Hypothalamus (tissue), 51 donors: ENCODE data around the gene SIRPB2.
"Not testable (repeated sequence)": the region's sequence is repeated elsewhere in the genome, so short reads cannot be mapped to it uniquely, and the experiment has no call there.

Experiments used
- DNase-seq, 51 donors: peaks; one replicate each; lab custom pipeline; 2025; lab: John Stamatoyannopoulos, UW

SIRPB2 gene

GRCh38 chr20:1500496-1500895, 9.3 kb upstream of the SIRPB2 start:
- no peak for DNase-seq

DNA sequence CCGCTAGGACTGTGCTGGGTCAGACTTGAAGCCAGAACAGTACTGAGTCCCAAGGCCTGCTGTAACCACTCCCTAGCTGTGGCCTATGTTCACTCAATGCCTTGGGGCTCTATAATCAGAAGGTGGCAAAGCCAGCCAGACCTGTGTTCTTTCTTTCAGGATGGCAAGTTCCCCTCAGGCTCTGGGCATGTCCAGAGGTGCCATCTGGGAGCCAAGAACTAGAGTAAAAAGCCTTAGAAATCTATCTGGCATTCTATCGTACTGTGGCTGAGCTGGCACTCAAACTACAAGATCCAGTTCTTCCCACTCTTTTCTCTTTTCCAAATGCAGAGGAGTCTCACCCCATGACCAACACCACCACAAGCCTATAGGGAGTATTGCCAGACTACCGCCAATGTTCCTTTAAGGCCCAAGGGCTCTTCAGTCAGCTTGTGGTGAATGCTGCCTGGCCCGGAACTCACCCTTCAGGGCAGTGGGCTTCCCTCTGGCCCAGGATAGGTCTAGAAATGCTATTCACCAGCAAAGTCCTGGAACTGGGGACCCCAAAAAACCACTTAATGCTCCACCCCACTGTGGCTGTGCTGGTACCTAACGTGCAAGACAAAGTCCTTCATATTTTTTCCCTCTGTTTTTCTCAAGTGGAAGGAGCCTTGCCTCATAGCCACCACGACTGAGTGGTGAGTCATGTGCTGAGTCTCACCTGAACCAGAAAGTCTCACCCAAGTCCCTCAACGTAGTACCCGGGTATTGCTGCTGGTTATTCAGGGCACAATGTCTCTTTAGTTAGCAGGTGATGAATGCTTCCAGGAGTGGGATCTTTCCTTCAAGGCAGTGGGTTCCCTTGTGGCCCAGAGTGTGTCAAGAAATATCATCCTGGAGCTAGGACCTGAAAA, 8.6 kb upstream of the SIRPB2 start:
- DNase-seq: no peak

DNA sequence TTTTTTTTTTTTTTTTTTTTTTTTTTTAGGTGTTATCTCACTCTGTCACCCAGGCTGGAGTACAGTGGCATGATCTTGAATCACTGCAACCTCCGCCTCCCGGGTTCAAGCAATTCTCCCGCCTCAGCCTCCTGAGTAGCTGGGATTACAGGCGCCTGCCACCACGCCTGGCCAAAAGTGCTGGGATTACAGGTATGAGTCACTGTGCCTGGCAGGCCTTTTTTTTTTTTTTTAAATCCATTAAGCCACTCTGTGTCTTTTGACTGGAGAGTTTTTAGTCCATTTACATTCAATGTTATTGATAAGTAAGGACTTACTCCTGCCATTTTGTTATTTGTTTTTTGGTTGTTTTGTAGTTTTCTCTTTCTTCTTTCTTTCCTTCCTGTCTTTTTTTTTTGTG, 6.2 kb upstream of the SIRPB2 start:
- not testable (repeated sequence) for DNase-seq

DNA sequence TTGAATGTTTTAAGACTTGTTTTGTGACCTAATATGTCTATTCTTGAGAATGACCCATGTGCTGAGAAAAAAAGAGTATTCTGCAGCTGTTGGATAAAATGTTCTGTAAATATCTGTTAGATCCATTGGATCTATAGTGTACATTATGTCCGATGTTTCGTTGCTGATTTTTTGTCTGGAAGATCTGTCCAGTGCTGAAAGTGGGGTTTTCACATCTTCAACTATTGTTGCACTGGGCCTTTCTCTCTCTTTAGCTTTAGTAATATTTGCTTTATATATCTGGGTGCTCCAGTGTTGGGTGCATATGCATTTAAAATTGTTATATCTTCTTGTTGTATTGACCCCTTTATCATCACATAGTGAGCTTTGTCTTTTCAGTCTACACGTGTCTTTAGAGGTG, 5.7 kb upstream of the SIRPB2 start:
- no peak for DNase-seq

GRCh38 chr20:1494436-1494835, 3.2 kb upstream of the SIRPB2 start:
- DNase-seq: no peak

GRCh38 chr20:1493536-1493935, 2.3 kb upstream of the SIRPB2 start:
- no peak for DNase-seq

DNA sequence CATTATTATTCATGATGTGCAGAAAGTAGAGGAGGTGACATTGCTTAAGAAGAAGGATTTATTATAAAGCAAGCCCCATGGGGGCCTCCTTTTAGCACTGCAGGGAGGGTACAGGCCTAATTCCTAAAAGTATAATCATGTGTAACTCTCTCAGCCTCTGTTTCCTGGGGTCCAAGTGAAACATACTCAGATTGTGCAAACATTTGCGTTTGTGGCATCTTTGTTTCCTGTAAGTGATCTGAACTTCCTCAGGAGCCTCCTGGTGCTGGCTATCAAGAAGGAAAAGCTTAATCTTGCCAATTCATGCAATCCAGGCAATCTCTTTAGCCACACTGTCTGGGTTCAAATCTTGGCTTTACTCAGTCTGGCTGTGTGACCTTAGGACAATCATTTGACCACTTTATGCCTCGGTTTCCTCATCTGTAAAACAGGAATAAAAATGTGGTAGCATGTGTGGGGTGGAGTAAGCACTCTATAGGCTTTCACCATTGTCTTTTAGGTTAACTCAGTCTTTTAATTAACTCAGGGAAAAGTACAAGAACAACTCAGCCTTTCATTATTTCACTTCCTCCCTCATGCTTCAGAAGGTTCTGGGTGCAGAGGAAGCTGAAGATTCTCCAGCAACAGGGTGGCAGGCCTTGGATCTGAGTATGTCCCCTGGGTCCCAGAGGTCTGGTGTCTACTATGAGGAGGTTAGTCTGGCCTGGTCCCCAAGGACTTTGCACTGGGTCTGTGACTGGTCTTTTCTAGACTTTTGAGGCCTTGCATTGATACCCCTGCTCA, 831 bp upstream of the SIRPB2 start:
- no peak for DNase-seq

GRCh38 chr20:1490643-1491195, 501 bp downstream of the SIRPB2 start:
- no peak for DNase-seq

- peak in 1 of 51 donors; percentile 5 for DNase-seq
These were observed 1.3 kb downstream of the SIRPB2 start for GRCh38 chr20:1489764-1490436.

DNA sequence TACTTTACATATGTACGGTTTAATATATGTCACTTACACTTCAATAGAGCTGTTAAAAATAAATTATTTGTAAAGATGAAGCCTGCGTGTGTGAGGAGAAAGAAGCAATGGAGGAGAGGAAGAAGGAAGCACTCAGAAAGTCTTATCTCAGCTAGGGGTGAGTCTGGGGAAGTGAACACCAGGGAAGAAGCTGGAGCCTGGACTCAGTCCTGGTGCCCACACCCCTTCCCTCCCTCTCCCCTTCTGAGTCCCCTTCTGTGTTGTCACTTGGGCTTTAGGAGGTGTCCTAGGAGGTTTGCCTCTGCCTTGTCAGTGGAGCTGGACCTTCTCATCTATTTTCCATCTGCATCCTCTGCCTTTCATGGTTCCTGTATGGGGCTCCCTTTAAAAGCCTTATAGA, 1.9 kb downstream of the SIRPB2 start:
- DNase-seq: no peak

DNA sequence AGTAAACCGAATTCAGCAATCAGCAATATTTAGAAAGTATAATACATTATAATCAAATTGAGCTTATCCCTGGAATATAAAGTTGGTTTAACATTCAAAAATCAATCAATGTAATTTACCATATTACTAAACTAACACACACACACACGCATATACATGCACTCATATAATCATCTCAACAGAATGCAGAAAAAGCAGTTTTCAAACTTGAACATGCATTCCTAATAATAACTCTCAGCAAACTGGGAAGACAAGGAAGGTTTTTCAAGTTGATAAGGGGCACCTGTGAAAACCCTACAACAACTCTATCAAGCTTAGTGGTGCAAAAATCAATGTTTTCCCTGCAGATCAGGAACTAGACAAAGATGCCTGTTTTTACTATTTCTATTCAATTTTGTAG, 4.7 kb downstream of the SIRPB2 start:
- no peak for DNase-seq

DNA sequence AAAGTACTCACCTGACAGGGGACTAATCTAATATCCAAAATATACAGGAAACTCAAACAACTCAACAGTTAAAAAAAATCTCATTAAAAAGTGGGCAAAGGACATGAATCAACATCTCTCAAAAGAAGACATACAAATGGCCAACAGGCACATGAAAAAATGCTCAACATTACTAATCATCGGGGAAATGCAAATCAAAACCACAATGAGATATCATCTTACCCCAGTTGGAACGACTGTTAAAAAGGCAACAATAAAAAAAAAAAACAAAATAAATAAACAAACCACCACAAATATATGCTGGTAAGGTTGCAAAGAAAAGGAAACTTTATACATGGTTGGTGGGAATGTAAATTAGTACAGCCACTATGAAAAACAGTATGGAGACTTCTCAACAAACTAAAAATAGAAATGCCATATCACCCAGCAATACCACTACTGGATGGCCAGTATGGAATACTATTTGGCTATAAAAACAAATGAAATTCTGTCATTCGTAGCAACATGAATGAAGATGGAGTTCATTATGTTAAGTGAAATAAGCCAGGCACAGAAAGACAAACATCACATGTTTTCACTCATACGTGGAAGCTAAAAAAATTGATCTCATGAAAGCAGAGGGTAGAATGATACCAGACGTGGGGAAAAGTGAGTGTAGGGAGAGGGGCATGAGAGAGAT, 6.6 kb downstream of the SIRPB2 start:
- no peak for DNase-seq

- no peak for DNase-seq
These were observed 11.2 kb downstream of the SIRPB2 start for GRCh38 chr20:1479831-1480595.

GRCh38 chr20:1478566-1478965, 12.7 kb downstream of the SIRPB2 start:
- no peak for DNase-seq

- no peak for DNase-seq
These were observed 13.2 kb downstream of the SIRPB2 start for GRCh38 chr20:1477896-1478490.

DNA sequence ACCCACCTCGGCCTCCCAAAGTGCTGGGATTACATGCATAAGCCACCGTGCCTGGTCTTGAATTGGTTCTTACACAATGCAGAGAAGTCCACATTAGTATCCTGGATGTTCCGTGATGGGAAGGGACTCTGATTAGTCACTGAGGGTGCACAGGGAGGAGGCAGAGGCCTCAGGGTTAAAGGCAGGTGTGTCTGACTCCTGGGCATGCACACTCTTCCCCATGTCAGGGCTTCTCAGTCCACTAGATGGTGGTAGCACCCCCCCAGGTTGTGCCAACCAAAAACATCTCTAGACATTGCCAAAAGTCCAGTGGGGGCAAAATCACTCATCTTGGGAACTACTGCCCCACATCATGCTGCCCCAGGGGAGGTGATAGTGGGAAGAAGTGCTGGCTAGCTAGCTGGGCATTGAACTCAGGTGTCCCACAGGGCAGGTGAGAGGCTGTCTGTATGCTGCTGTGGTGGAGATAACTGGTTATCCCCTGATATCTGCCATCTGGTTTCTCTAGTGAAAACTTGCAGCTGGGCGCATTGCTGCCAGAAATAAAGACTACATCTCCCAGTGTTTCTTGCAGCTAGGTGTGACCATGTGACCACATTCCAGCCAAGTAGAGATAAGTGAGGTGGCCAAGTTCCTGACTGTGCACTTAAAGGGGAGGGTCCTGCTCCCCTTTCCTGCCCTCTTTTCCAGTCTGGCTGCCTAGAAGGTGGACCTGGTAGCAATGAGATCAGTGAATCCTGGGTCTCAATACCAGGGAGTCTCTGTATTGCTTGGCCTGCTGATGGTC, 16.2 kb downstream of the SIRPB2 start:
- DNase-seq: no peak

GRCh38 chr20:1474325-1474724, 16.9 kb downstream of the SIRPB2 start:
- no peak for DNase-seq
